Subcutaneous abdominal adipose tissue (tissue), 5 donors: ENCODE measurements around the gene VAPA.

Experiments
- H3K27ac ChIP-seq: one replicate; pipeline ENCODE4 v1.7.0; 2013; ENCODE audit warnings: low read depth, mild to moderate bottlenecking, inconsistent platforms, low read length, moderate library complexity
- H3K27me3 ChIP-seq, 5 donors: one replicate each; pipeline ENCODE4 v1.7.0; 2013; ENCODE audit warnings: low read length in 5 of 5, inconsistent platforms in 1 of 5; ENCODE audit not compliant: control insufficient read depth in 5 of 5, insufficient read depth in 4 of 5
- H3K36me3 ChIP-seq, 5 donors: one replicate each; pipeline ENCODE4 v1.7.0; 2013; ENCODE audit warnings: low read length in 5 of 5; ENCODE audit not compliant: control insufficient read depth in 5 of 5, insufficient read depth in 5 of 5
- H3K4me1 ChIP-seq, 5 donors: one replicate each; pipeline ENCODE4 v1.7.0; 2013; ENCODE audit warnings: low read length in 5 of 5, mild to moderate bottlenecking in 3 of 5, moderate library complexity in 1 of 5; ENCODE audit not compliant: control insufficient read depth in 5 of 5, insufficient read depth in 5 of 5
- H3K4me3 ChIP-seq, 5 donors: one replicate each; pipeline ENCODE4 v1.7.0; 2013; ENCODE audit warnings: low read length in 5 of 5, low read depth in 1 of 5
- H3K9ac ChIP-seq, 5 donors: one replicate each; pipeline ENCODE4 v1.7.0; 2013; ENCODE audit warnings: low read length in 5 of 5, mild to moderate bottlenecking in 4 of 5, moderate library complexity in 3 of 5
- H3K9me3 ChIP-seq, 5 donors: one replicate each; pipeline ENCODE4 v1.7.0; 2013; ENCODE audit warnings: low read length in 5 of 5; ENCODE audit not compliant: control insufficient read depth in 5 of 5
- donor health status: healthy.
- donor health status: healthy.
- donor health status: healthy.
- donor health status: healthy.
- donor health status: healthy.

The VAPA gene

GRCh38 chr18:9931146-9931545 lies 17.3 kb downstream of the VAPA start:
- peaks cover 4 to 16% (median 7%) of the 10 kb centered on the region in 5 donors for H3K36me3 ChIP-seq
- peaks cover 0 to 39% (median 21%) of the 10 kb centered on the region in 5 donors for H3K4me1 ChIP-seq
- no peaks in the 10 kb centered on the region for H3K27me3 ChIP-seq
- no peak overlapping the region for H3K9ac ChIP-seq
- no peaks in the 10 kb centered on the region for H3K9me3 ChIP-seq
- H3K27ac ChIP-seq: no peak overlapping the region
- H3K4me3 ChIP-seq: no peak overlapping the region

- Histone ChIP-seq H3K9me3 (no peaks in the 10 kb centered on the region), H3K36me3 (peaks cover 5 to 20% (median 10%) of the 10 kb centered on the region in 5 donors), H3K4me1 (peaks cover 0 to 35% (median 15%) of the 10 kb centered on the region in 5 donors), H3K27me3 (no peaks in the 10 kb centered on the region), H3K4me3 (no peak overlapping the region), H3K27ac (no peak overlapping the region), H3K9ac (no peak overlapping the region)
Observed at GRCh38 chr18:9931678-9932077, 17.9 kb downstream of the VAPA start.

- no peaks in the 10 kb centered on the region for H3K27me3 ChIP-seq
- H3K9ac ChIP-seq: no peak overlapping the region
- H3K4me1 ChIP-seq: peaks cover 0 to 22% (median 4%) of the 10 kb centered on the region in 5 donors
- no peaks in the 10 kb centered on the region for H3K9me3 ChIP-seq
- peaks cover 22 to 37% (median 26%) of the 10 kb centered on the region in 5 donors for H3K36me3 ChIP-seq
- H3K27ac ChIP-seq: no peak overlapping the region
- H3K4me3 ChIP-seq: no peak overlapping the region
Observed at GRCh38 chr18:9933865-9934264, 20.0 kb downstream of the VAPA start.

GRCh38 chr18:9934274-9934673 lies 20.5 kb downstream of the VAPA start:
- H3K4me1 ChIP-seq: peaks cover 0 to 19% (median 2%) of the 10 kb centered on the region in 5 donors
- H3K9me3 ChIP-seq: no peaks in the 10 kb centered on the region
- H3K27me3 ChIP-seq: no peaks in the 10 kb centered on the region
- no peak overlapping the region for H3K27ac ChIP-seq
- peaks cover 22 to 38% (median 26%) of the 10 kb centered on the region in 5 donors for H3K36me3 ChIP-seq
- no peak overlapping the region for H3K9ac ChIP-seq
- H3K4me3 ChIP-seq: no peak overlapping the region

- no peak overlapping the region for H3K9ac ChIP-seq
- H3K27ac ChIP-seq: no peak overlapping the region
- H3K4me1 ChIP-seq: no peaks in the 10 kb centered on the region
- no peaks in the 10 kb centered on the region for H3K9me3 ChIP-seq
- H3K36me3 ChIP-seq: peaks cover 38 to 58% (median 57%) of the 10 kb centered on the region in 5 donors
- no peak overlapping the region for H3K4me3 ChIP-seq
- H3K27me3 ChIP-seq: no peaks in the 10 kb centered on the region
Observed at GRCh38 chr18:9941103-9941502, 27.3 kb downstream of the VAPA start.

- Histone ChIP-seq H3K27me3 (no peaks in the 10 kb centered on the region), H3K36me3 (peaks cover 39 to 60% (median 58%) of the 10 kb centered on the region in 5 donors), H3K27ac (no peak overlapping the region), H3K4me1 (no peaks in the 10 kb centered on the region), H3K9ac (no peak overlapping the region), H3K4me3 (no peak overlapping the region), H3K9me3 (no peaks in the 10 kb centered on the region)
Observed at GRCh38 chr18:9941660-9942059, 27.8 kb downstream of the VAPA start.

GRCh38 chr18:9943311-9943710 lies 29.5 kb downstream of the VAPA start:
- Histone ChIP-seq H3K4me1 (no peaks in the 10 kb centered on the region), H3K27me3 (no peaks in the 10 kb centered on the region), H3K9ac (no peak overlapping the region), H3K27ac (no peak overlapping the region), H3K9me3 (no peaks in the 10 kb centered on the region), H3K4me3 (no peak overlapping the region), H3K36me3 (peaks cover 39 to 57% (median 53%) of the 10 kb centered on the region in 5 donors)

- Histone ChIP-seq H3K4me3 (no peak overlapping the region), H3K9ac (no peak overlapping the region), H3K27me3 (no peaks in the 10 kb centered on the region), H3K9me3 (no peaks in the 10 kb centered on the region), H3K4me1 (no peaks in the 10 kb centered on the region), H3K27ac (no peak overlapping the region), H3K36me3 (peaks cover 34 to 50% (median 47%) of the 10 kb centered on the region in 5 donors)
Observed at GRCh38 chr18:9944805-9945204, 31.0 kb downstream of the VAPA start.

GRCh38 chr18:9946831-9947230 lies 33.0 kb downstream of the VAPA start:
- H3K36me3 ChIP-seq: peaks cover 35 to 51% (median 42%) of the 10 kb centered on the region in 5 donors
- no peaks in the 10 kb centered on the region for H3K27me3 ChIP-seq
- no peak overlapping the region for H3K9ac ChIP-seq
- peaks cover 0 to 3% (median 0%) of the 10 kb centered on the region in 5 donors for H3K4me1 ChIP-seq
- H3K4me3 ChIP-seq: no peak overlapping the region
- no peaks in the 10 kb centered on the region for H3K9me3 ChIP-seq
- H3K27ac ChIP-seq: no peak overlapping the region

- Histone ChIP-seq H3K27ac (no peak overlapping the region), H3K27me3 (no peaks in the 10 kb centered on the region), H3K4me3 (no peak overlapping the region), H3K36me3 (peaks cover 35 to 52% (median 41%) of the 10 kb centered on the region in 5 donors), H3K4me1 (peaks cover 0 to 3% (median 0%) of the 10 kb centered on the region in 5 donors), H3K9ac (no peak overlapping the region), H3K9me3 (no peaks in the 10 kb centered on the region)
Observed at GRCh38 chr18:9947248-9947647, 33.4 kb downstream of the VAPA start.
